Gastroesophageal sphincter (tissue), 3 donors: Measurements from ENCODE around the gene KCNN1.

ENCODE experiments used
- POLR2A ChIP-seq, 2 donors: fragments of 450-650 bp; IDR thresholded peaks; one replicate each; pipeline ENCODE4 v1.6.1; 2017; ENCODE audit warnings: antibody characterized with exemption in 2 of 2, mild to moderate bottlenecking in 2 of 2, moderate library complexity in 1 of 2
- POLR2AphosphoS5 ChIP-seq: sonication (generic); formaldehyde crosslinking; IDR thresholded peaks from one replicate; pipeline ENCODE4 v1.6.1; 2017; ENCODE audit warnings: antibody characterized with exemption
- TF ChIP-seq, protein P1 (sequence below), 4 experiments: fragments of 200-600 bp in 2 of 4; fragments of 450-650 bp in 2 of 4; sonication (generic) in 1 of 4; IDR thresholded peaks; one replicate each; pipeline ENCODE4 v1.5.1; 2017 to 2019; ENCODE audit warnings: antibody characterized with exemption in 4 of 4, mild to moderate bottlenecking in 2 of 4, moderate library complexity in 2 of 4

DNA sequence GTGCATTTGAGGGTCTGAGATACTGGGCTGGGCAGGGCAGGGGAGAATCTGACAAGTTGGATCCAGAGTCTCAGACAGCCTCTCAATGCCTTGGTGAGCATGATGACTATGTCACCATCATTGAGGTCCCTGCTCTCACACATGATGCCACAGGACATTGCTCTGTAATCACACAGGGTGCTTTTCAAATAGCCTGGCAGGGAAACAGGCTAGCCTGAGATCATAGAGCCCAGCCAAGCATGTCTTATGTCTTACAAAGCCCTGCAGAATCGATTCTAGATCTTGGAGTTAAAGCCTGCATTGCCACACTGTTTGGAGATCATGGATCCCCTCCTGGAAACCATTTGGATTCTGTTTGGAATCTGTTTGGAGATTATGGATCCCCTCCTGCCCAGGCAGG is 5.3 kb downstream of the KCNN1 start:
- TF ChIP-seq, protein P1, sequence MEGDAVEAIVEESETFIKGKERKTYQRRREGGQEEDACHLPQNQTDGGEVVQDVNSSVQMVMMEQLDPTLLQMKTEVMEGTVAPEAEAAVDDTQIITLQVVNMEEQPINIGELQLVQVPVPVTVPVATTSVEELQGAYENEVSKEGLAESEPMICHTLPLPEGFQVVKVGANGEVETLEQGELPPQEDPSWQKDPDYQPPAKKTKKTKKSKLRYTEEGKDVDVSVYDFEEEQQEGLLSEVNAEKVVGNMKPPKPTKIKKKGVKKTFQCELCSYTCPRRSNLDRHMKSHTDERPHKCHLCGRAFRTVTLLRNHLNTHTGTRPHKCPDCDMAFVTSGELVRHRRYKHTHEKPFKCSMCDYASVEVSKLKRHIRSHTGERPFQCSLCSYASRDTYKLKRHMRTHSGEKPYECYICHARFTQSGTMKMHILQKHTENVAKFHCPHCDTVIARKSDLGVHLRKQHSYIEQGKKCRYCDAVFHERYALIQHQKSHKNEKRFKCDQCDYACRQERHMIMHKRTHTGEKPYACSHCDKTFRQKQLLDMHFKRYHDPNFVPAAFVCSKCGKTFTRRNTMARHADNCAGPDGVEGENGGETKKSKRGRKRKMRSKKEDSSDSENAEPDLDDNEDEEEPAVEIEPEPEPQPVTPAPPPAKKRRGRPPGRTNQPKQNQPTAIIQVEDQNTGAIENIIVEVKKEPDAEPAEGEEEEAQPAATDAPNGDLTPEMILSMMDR (IDR thresholded peaks at IDR 0.05): no peak
- TF ChIP-seq POLR2A (IDR thresholded peaks at IDR 0.05) (no peak), POLR2AphosphoS5 (no peak)
